Muscle of leg (tissue), 11 donors: ENCODE results near the gene ABCA2. TPM values are rescaled to one million over a fixed set of nuclear protein-coding genes. Genes with fewer than 3 reads are reported as not detected.

Source experiments
- DNase-seq: peaks from one replicate; pipeline ENCODE4 v3.0.0; 2013
- H3K27ac ChIP-seq: one replicate; pipeline ENCODE4 v1.5.1; 2013; ENCODE audit warnings: mild to moderate bottlenecking, low read length, control low read depth
- H3K27me3 ChIP-seq: one replicate; pipeline ENCODE4 v1.6.1; 2013; ENCODE audit warnings: low read length; ENCODE audit not compliant: control insufficient read depth, insufficient read depth
- H3K36me3 ChIP-seq: one replicate; pipeline ENCODE4 v1.6.1; 2013; ENCODE audit warnings: low read length; ENCODE audit not compliant: control insufficient read depth, insufficient read depth
- H3K4me1 ChIP-seq: one replicate; pipeline ENCODE4 v1.6.1; 2013; ENCODE audit warnings: low read length; ENCODE audit not compliant: control insufficient read depth, insufficient read depth
- H3K4me3 ChIP-seq: one replicate; pipeline ENCODE4 v1.5.1; 2013; ENCODE audit warnings: low read length, control low read depth
- H3K9me3 ChIP-seq: replicated peaks from 2 replicates; pipeline ENCODE4 v1.6.1; 2013; ENCODE audit warnings: low read depth, low read length; ENCODE audit not compliant: control insufficient read depth
- WGBS: methylation state at CpG from one replicate; pipeline ENCODE4 v1.1.5; 2013; ENCODE audit warnings: missing lambda C conversion rate; ENCODE audit not compliant: insufficient coverage; 5-methylcytosine and 5-hydroxymethylcytosine counted together
- polyA plus RNA-seq, 8 donors: library from polyadenylated mRNA; unstranded; fragments of 120-200 nt; gene quantifications; one replicate each; pipeline versions ENCODE4 v1.2.1 to v1.2.3, GENCODE V29; 2013; ENCODE audit warnings: inconsistent platforms in 1 of 8, low replicate concordance in 1 of 8; ENCODE audit not compliant: insufficient read length in 8 of 8, insufficient read depth in 1 of 8
- total RNA-seq: library from RNA; stranded (reverse); fragments of 120-200 nt; gene quantifications from one replicate; pipeline ENCODE4 v1.2.4, GENCODE V29; 2013

ABCA2 gene
- total and polyA plus RNA-seq, 9 donors: 8.3 to 24.8 (median 18.8) TPM

GRCh38 chr9:136978865-136979544 is 49.0 kb downstream of the ABCA2 start:
- peaks cover 37% of the 10 kb centered on the region for H3K4me1 ChIP-seq
- H3K27me3 ChIP-seq: peaks cover 25% of the 10 kb centered on the region
- no peaks in the 10 kb centered on the region for H3K9me3 ChIP-seq
- DNase-seq: no peak
- no peaks in the 10 kb centered on the region for H3K36me3 ChIP-seq
- H3K4me3 ChIP-seq: no peak overlapping the region
- no peak overlapping the region for H3K27ac ChIP-seq
- WGBS: 50% methylated on average over 28 of the region's 41 CpGs

- Histone ChIP-seq H3K27ac (no peak overlapping the region), H3K4me1 (peaks cover 37% of the 10 kb centered on the region), H3K9me3 (no peaks in the 10 kb centered on the region), H3K36me3 (no peaks in the 10 kb centered on the region), H3K27me3 (peaks cover 18% of the 10 kb centered on the region), H3K4me3 (peak overlapping the region; percentile 37)
- WGBS: under 1% methylated on average over 45 of the region's 78 CpGs
- DNase-seq: peak; percentile 70
Observed at GRCh38 chr9:136978073-136978864, 49.8 kb downstream of the ABCA2 start.

- H3K36me3 ChIP-seq: no peaks in the 10 kb centered on the region
- H3K4me1 ChIP-seq: peaks cover 37% of the 10 kb centered on the region
- WGBS: 8% methylated on average over 31 of the region's 33 CpGs
- H3K27me3 ChIP-seq: peaks cover 12% of the 10 kb centered on the region
- DNase-seq: no peak
- no peaks in the 10 kb centered on the region for H3K9me3 ChIP-seq
- peak overlapping the region; percentile 37 for H3K4me3 ChIP-seq
- H3K27ac ChIP-seq: no peak overlapping the region
Observed at GRCh38 chr9:136977649-136978072, 50.4 kb downstream of the ABCA2 start.

GRCh38 chr9:136977223-136977622 is 50.8 kb downstream of the ABCA2 start, which contains the start of gene PTGDS:
Gene PTGDS (plus strand): TSS chr9:136977504. CDS start chr9:136977579, 75 bp downstream.
- WGBS: 59% methylated on average over 9 of the region's 10 CpGs
- no peaks in the 10 kb centered on the region for H3K36me3 ChIP-seq
- H3K4me3 ChIP-seq: peak within 1 kb of the TSS; percentile 37
- peaks cover 37% of the 10 kb centered on the region for H3K4me1 ChIP-seq
- peaks cover 8% of the 10 kb centered on the region for H3K27me3 ChIP-seq
- peak; percentile 71 for DNase-seq
- no peak within 1 kb of the TSS for H3K27ac ChIP-seq
- no peaks in the 10 kb centered on the region for H3K9me3 ChIP-seq

- Histone ChIP-seq H3K27me3 (peaks cover 3% of the 10 kb centered on the region), H3K36me3 (no peaks in the 10 kb centered on the region), H3K4me1 (peaks cover 37% of the 10 kb centered on the region), H3K27ac (no peak overlapping the region), H3K9me3 (no peaks in the 10 kb centered on the region), H3K4me3 (no peak overlapping the region)
- 51% methylated on average over 7 of the region's 14 CpGs for WGBS
- DNase-seq: peak; percentile 57
Observed at GRCh38 chr9:136975644-136976043, 52.4 kb downstream of the ABCA2 start.

- no peak overlapping the region for H3K4me3 ChIP-seq
- peaks cover 3% of the 10 kb centered on the region for H3K27me3 ChIP-seq
- no peak overlapping the region for H3K27ac ChIP-seq
- peaks cover 37% of the 10 kb centered on the region for H3K4me1 ChIP-seq
- H3K36me3 ChIP-seq: no peaks in the 10 kb centered on the region
- 60% methylated on average over 13 of the region's 15 CpGs for WGBS
- no peak for DNase-seq
- H3K9me3 ChIP-seq: no peaks in the 10 kb centered on the region
Observed at GRCh38 chr9:136974817-136975535, 53.1 kb downstream of the ABCA2 start.

- no peak overlapping the region for H3K27ac ChIP-seq
- peaks cover 37% of the 10 kb centered on the region for H3K4me1 ChIP-seq
- no peak overlapping the region for H3K4me3 ChIP-seq
- peaks cover 3% of the 10 kb centered on the region for H3K27me3 ChIP-seq
- WGBS: 84% methylated on average over 15 of the region's 29 CpGs
- no peaks in the 10 kb centered on the region for H3K9me3 ChIP-seq
- no peaks in the 10 kb centered on the region for H3K36me3 ChIP-seq
- no peak for DNase-seq
Observed at GRCh38 chr9:136973618-136974617, 54.1 kb downstream of the ABCA2 start.

- DNase-seq: no peak
- WGBS: 83% methylated on average over 1 of the region's 13 CpGs
- Histone ChIP-seq H3K4me1 (peaks cover 32% of the 10 kb centered on the region), H3K36me3 (no peaks in the 10 kb centered on the region), H3K4me3 (no peak overlapping the region), H3K27me3 (peaks cover 3% of the 10 kb centered on the region), H3K27ac (no peak overlapping the region), H3K9me3 (no peaks in the 10 kb centered on the region)
Observed at GRCh38 chr9:136972743-136973142, 55.3 kb downstream of the ABCA2 start.

- no peak overlapping the region for H3K4me3 ChIP-seq
- WGBS: 74% methylated on average over 9 of the region's 11 CpGs
- no peak for DNase-seq
- no peaks in the 10 kb centered on the region for H3K36me3 ChIP-seq
- peaks cover 28% of the 10 kb centered on the region for H3K4me1 ChIP-seq
- no peak overlapping the region for H3K27ac ChIP-seq
- no peaks in the 10 kb centered on the region for H3K27me3 ChIP-seq
- no peaks in the 10 kb centered on the region for H3K9me3 ChIP-seq
Observed at GRCh38 chr9:136972335-136972734, 55.7 kb downstream of the ABCA2 start.
